ENCODE measurements around the gene ITFG1. TPM values are rescaled to one million over a fixed set of nuclear protein-coding genes. Genes with fewer than 3 reads are reported as not detected.

Gene ITFG1
- total RNA-seq, 1 donor from 2014 or later, result 50.3 TPM

DNA sequence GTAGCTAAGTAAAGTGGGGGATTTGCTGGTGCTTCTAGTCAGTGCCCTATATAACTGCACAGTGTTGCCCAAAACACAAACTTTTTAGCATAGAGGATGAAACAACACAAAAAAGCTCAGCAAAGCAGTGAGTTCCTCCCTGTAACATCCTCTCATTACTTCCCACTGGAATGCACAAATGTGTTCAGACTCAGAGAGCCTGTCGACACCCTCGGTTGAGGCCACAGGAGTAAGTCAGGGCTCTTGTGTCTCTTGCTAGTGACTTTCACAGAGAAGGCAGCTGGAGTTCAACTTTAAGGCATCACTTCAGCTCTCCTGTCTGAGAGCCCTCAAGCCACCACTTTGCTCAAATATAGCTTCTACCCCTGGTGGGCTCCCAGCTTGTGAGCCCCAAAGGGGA is 209.9 kb downstream of the ITFG1 start:
- no peak for DNase-seq (ENCODE audit: low read depth)
- H3K4me3 ChIP-seq (ENCODE audit: low read depth, low read length), result no peak overlapping the region
- TF ChIP-seq, protein P1, sequence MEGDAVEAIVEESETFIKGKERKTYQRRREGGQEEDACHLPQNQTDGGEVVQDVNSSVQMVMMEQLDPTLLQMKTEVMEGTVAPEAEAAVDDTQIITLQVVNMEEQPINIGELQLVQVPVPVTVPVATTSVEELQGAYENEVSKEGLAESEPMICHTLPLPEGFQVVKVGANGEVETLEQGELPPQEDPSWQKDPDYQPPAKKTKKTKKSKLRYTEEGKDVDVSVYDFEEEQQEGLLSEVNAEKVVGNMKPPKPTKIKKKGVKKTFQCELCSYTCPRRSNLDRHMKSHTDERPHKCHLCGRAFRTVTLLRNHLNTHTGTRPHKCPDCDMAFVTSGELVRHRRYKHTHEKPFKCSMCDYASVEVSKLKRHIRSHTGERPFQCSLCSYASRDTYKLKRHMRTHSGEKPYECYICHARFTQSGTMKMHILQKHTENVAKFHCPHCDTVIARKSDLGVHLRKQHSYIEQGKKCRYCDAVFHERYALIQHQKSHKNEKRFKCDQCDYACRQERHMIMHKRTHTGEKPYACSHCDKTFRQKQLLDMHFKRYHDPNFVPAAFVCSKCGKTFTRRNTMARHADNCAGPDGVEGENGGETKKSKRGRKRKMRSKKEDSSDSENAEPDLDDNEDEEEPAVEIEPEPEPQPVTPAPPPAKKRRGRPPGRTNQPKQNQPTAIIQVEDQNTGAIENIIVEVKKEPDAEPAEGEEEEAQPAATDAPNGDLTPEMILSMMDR (conservative IDR thresholded peaks at IDR 0.05; ENCODE audit: low read depth, low read length), result no peak

DNA sequence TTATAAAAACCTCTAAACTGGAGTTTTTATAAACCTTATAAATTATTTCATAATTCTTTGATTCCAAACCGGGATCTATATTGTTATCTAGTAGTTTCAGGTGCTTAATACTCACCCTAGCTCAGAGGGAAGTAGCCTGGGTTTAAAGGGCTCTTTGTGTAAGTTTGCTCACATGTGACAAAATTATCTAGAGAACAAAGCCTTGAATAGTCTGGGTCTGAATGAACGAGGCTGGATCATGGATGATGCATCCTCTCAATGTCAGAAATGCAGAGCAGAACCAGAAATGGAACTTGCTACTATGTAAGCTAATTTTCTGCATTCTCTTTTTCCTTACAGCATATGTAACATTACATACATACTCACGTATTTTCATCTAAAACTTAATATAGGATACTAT is 213.2 kb downstream of the ITFG1 start:
- no peak overlapping the region for H3K4me3 ChIP-seq (ENCODE audit: low read depth, low read length)
- DNase-seq (ENCODE audit: low read depth), result no peak
- TF ChIP-seq, protein P1 (conservative IDR thresholded peaks at IDR 0.05; ENCODE audit: low read depth, low read length), result no peak

DNA sequence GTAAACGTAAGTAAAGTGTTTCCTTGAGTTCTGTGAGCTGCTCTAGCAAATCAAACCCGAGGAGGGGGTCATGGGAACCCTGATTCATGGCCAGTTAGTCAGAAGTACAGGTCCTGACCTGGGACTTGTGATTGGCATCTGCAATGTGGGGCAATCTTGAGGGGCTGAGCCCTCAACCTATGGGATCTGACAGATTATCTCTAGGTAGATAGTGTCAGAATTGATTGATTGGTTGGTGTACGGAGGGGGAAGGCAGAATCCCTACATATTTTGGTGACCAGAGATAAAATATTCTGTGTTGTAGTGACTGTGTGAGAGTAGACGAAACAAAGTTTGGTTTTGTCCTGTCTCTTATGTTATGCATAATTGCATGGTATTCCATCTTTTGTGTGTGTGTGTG is 216.7 kb downstream of the ITFG1 start:
- TF ChIP-seq, protein P1 (conservative IDR thresholded peaks at IDR 0.05; ENCODE audit: low read depth, low read length), result no peak
- DNase-seq (ENCODE audit: low read depth), result no peak
- no peak overlapping the region for H3K4me3 ChIP-seq (ENCODE audit: low read depth, low read length)

DNA sequence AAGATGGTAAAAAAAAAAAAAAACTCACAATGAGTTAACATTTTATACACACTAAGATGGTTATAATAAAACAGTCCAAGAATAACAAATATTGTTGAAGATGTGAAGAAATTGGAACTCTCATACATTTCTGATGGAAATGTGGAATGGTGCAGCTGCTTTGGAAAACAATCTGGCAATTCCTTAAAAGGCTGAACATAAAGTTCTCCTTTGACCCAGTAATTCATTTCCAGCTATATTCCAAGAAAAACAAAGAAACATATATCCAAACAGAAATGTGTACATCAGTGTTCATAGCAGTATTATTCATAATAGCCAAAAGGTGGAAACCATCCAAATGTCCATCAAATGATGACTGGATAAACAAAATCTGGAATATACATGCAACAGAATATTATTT is 219.8 kb downstream of the ITFG1 start:
- TF ChIP-seq, protein P1 (conservative IDR thresholded peaks at IDR 0.05; ENCODE audit: low read depth, low read length), result no peak

DNA sequence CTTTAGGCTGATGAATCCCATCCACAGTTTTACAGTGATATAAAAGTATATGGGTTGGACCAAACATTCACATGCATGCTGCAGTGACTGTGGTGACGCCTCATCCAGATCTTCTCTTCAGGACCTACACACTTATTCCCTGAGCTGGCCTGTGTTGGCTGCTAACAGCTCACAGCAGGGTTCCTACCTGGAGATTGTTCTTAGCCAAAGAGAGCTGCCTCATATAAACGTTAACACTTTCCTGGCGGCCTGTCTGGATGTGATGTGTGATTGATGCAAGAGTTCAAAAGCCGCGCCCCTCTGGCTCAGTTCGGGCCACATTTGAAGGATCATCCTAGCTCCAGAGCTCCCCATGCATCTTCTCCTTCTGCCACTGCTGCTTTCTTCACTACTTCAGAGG is 224.1 kb downstream of the ITFG1 start:
- TF ChIP-seq, protein P1 (conservative IDR thresholded peaks at IDR 0.05; ENCODE audit: low read depth, low read length), result no peak
- no peak for DNase-seq (ENCODE audit: low read depth)
- no peak overlapping the region for H3K4me3 ChIP-seq (ENCODE audit: low read depth, low read length)

More for the DNA sequence above, 219.8 kb downstream of the ITFG1 start:
- no peak overlapping the region for H3K4me3 ChIP-seq (ENCODE audit: low read depth, low read length)
- DNase-seq (ENCODE audit: low read depth), result no peak

DNA sequence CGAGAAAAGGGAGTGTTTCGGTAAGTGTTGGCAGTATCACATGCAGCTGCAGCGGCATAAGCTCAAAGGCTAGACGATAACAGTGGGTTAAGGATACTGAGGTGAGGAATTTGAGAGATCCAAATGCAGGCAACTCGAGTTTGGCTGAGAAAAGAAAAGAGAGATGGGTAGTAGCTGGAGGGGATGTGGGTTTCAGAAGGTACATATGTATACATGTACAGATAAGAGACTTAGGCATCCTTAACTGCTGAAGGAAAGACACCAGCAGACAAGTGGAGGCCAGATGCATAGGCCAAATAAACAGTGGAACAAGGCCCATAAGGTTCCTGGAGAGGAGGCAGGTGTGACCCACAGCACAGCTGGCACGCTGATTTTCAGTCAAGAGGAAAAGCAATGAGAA is 230.6 kb downstream of the ITFG1 start:
- no peak for DNase-seq (ENCODE audit: low read depth)
- TF ChIP-seq, protein P1 (conservative IDR thresholded peaks at IDR 0.05; ENCODE audit: low read depth, low read length), result no peak
- H3K4me3 ChIP-seq (ENCODE audit: low read depth, low read length), result no peak overlapping the region

Data from epithelial cell of proximal tubule (primary cell).